Uterus (tissue), 2 donors: Measurements from ENCODE around the gene P2RX7.

ENCODE experiments used
- POLR2A ChIP-seq, 2 donors: fragments of 450-650 bp; IDR thresholded peaks; one replicate each; pipeline ENCODE4 v1.6.1; 2016; ENCODE audit warnings: antibody characterized with exemption in 2 of 2, mild to moderate bottlenecking in 1 of 2, moderate library complexity in 1 of 2
- TF ChIP-seq, protein P1 (sequence below), 4 experiments: fragments of 200-600 bp in 2 of 4; fragments of 450-650 bp in 2 of 4; sonication (generic) in 2 of 4; IDR thresholded peaks; one replicate each; pipeline ENCODE4 v1.5.1; 2016 to 2019; ENCODE audit warnings: antibody characterized with exemption in 4 of 4, mild to moderate bottlenecking in 2 of 4, moderate library complexity in 1 of 4

DNA sequence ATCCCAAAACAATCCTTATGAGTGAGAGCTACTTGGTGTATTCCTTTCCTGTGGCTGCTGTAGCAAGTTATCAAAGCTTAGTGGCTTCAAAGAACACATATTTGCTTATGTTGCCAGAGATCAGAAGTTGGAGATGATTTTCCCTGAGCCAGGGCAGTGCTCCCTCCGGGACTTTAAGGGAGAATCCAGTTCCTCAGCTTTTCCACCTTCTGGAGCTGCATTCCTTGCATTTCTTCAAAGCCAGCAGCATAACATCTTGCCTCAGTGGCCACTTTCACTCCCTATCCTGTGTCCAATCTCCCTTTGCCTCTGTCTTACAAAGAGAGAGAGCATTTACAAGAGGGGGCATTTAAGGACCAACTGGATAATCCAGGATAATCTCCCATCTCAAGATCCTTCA lies 33.7 kb downstream of the P2RX7 start:
- TF ChIP-seq, protein P1, sequence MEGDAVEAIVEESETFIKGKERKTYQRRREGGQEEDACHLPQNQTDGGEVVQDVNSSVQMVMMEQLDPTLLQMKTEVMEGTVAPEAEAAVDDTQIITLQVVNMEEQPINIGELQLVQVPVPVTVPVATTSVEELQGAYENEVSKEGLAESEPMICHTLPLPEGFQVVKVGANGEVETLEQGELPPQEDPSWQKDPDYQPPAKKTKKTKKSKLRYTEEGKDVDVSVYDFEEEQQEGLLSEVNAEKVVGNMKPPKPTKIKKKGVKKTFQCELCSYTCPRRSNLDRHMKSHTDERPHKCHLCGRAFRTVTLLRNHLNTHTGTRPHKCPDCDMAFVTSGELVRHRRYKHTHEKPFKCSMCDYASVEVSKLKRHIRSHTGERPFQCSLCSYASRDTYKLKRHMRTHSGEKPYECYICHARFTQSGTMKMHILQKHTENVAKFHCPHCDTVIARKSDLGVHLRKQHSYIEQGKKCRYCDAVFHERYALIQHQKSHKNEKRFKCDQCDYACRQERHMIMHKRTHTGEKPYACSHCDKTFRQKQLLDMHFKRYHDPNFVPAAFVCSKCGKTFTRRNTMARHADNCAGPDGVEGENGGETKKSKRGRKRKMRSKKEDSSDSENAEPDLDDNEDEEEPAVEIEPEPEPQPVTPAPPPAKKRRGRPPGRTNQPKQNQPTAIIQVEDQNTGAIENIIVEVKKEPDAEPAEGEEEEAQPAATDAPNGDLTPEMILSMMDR (IDR thresholded peaks at IDR 0.05): no peak
- TF ChIP-seq POLR2A (IDR thresholded peaks at IDR 0.05): no peak
